H9 (cell line): ENCODE data around the gene ACYP2. TPM values are rescaled to one million over a fixed set of nuclear protein-coding genes. Genes with fewer than 3 reads are reported as not detected.

ENCODE experiments used
- DNase-seq: peaks from one replicate; pipeline ENCODE4 v3.0.0-alpha.2; 2017
- H2AFZ ChIP-seq: one replicate; pipeline ENCODE4 v1.6.1; 2013; ENCODE audit warnings: mild to moderate bottlenecking, low read length, control low read depth, moderate library complexity
- H2AK5ac ChIP-seq: 2 replicates; pipeline ENCODE4 v1.6.1; 2013; ENCODE audit warnings: low read length, control low read depth, mixed read lengths; ENCODE audit not compliant: insufficient read length
- H2BK120ac ChIP-seq: one replicate; pipeline ENCODE4 v1.6.1; 2013; ENCODE audit warnings: low read depth, mild to moderate bottlenecking, low read length, control low read depth, inconsistent platforms; ENCODE audit not compliant: poor library complexity, severe bottlenecking
- H2BK12ac ChIP-seq: 2 replicates; pipeline ENCODE4 v1.6.1; 2013; ENCODE audit warnings: low read length, control low read depth, mixed read lengths, low read depth; ENCODE audit not compliant: insufficient read length
- H2BK15ac ChIP-seq: 2 replicates; pipeline ENCODE4 v1.6.1; 2013; ENCODE audit warnings: low read depth, low read length, control low read depth
- H2BK20ac ChIP-seq: one replicate; pipeline ENCODE4 v1.6.1; 2013; ENCODE audit warnings: low read depth, mild to moderate bottlenecking, low read length, control low read depth, inconsistent platforms; ENCODE audit not compliant: poor library complexity, severe bottlenecking
- H2BK5ac ChIP-seq: 2 replicates; pipeline ENCODE4 v1.6.1; 2013; ENCODE audit warnings: low read length, control low read depth, mixed read lengths; ENCODE audit not compliant: insufficient read length
- H3K14ac ChIP-seq: 2 replicates; pipeline ENCODE4 v1.6.1; 2013; ENCODE audit warnings: low read length, control low read depth; ENCODE audit not compliant: insufficient read depth
- H3K18ac ChIP-seq: 2 replicates; pipeline ENCODE4 v1.6.1; 2013; ENCODE audit warnings: low read depth, mild to moderate bottlenecking, mixed read lengths, low read length, control low read depth; ENCODE audit not compliant: insufficient read length
- H3K23ac ChIP-seq: 2 replicates; pipeline ENCODE4 v1.6.1; 2013; ENCODE audit warnings: low read length, control low read depth, mixed read lengths, low read depth; ENCODE audit not compliant: insufficient read length
- H3K23me2 ChIP-seq: 2 replicates; pipeline ENCODE4 v1.6.1; 2013; ENCODE audit warnings: low read depth, mild to moderate bottlenecking, mixed read lengths, low read length, control low read depth; ENCODE audit not compliant: insufficient read length, poor library complexity, severe bottlenecking
- H3K27ac ChIP-seq: 2 replicates; pipeline ENCODE4 v1.5.1; 2013; ENCODE audit warnings: low read length, control low read depth, mixed read lengths, low read depth; ENCODE audit not compliant: insufficient read length
- H3K27me3 ChIP-seq: 2 replicates; pipeline ENCODE4 v1.6.1; 2013; ENCODE audit warnings: low read length, control low read depth, inconsistent platforms; ENCODE audit not compliant: insufficient read depth
- H3K4ac ChIP-seq: 2 replicates; pipeline ENCODE4 v1.6.1; 2013; ENCODE audit warnings: low read depth, mild to moderate bottlenecking, control low read depth, inconsistent platforms, low read length, moderate library complexity
- H3K4me1 ChIP-seq: 2 replicates; pipeline ENCODE4 v1.6.1; 2013; ENCODE audit warnings: low read length, control low read depth, inconsistent platforms; ENCODE audit not compliant: insufficient read depth
- H3K4me2 ChIP-seq: 2 replicates; pipeline ENCODE4 v1.6.1; 2013; ENCODE audit warnings: low read length, control low read depth, mixed read lengths; ENCODE audit not compliant: insufficient read length, insufficient read depth
- H3K56ac ChIP-seq: 2 replicates; pipeline ENCODE4 v1.6.1; 2013; ENCODE audit warnings: low read depth, mild to moderate bottlenecking, mixed read lengths, low read length, control low read depth; ENCODE audit not compliant: insufficient read length
- H3K79me1 ChIP-seq: 2 replicates; pipeline ENCODE4 v1.6.1; 2013; ENCODE audit warnings: low read depth, mild to moderate bottlenecking, moderate library complexity, low read length, control low read depth, inconsistent platforms; ENCODE audit not compliant: insufficient read depth, poor library complexity, severe bottlenecking
- H3K79me2 ChIP-seq: 2 replicates; pipeline ENCODE4 v1.6.1; 2013; ENCODE audit warnings: low read length, control low read depth, inconsistent platforms; ENCODE audit not compliant: insufficient read depth
- H3K9ac ChIP-seq: 2 replicates; pipeline ENCODE4 v1.6.1; 2013; ENCODE audit warnings: low read length, control low read depth, mixed read lengths; ENCODE audit not compliant: insufficient read length; ENCODE audit errors: extremely low read depth
- H3K9me3 ChIP-seq: one replicate; pipeline ENCODE4 v1.6.1; 2013; ENCODE audit warnings: low read depth, low read length, inconsistent platforms; ENCODE audit not compliant: control insufficient read depth
- H3T11ph ChIP-seq: one replicate; pipeline ENCODE4 v1.6.1; 2013; ENCODE audit warnings: mild to moderate bottlenecking, low read length, control low read depth, inconsistent platforms
- H4K20me1 ChIP-seq: one replicate; pipeline ENCODE4 v1.6.1; 2013; ENCODE audit not compliant: control insufficient read depth, insufficient read length, insufficient read depth
- H4K5ac ChIP-seq: 2 replicates; pipeline ENCODE4 v1.6.1; 2013; ENCODE audit warnings: low read depth, mild to moderate bottlenecking, mixed read lengths, low read length, control low read depth; ENCODE audit not compliant: insufficient read length
- H4K8ac ChIP-seq: replicated peaks from 2 replicates; pipeline ENCODE4 v1.6.1; 2013; ENCODE audit warnings: low read length, control low read depth, mixed read lengths, low read depth; ENCODE audit not compliant: insufficient read length
- H4K91ac ChIP-seq: 2 replicates; pipeline ENCODE4 v1.6.1; 2013; ENCODE audit warnings: low read depth, mild to moderate bottlenecking, moderate library complexity, mixed read lengths, low read length, control low read depth; ENCODE audit not compliant: insufficient read length
- H3K27ac Mint-ChIP-seq, 3 experiments: 2 replicates in 2 of 3; 3 replicates in 1 of 3; pipeline ENCODE4 v1.8.0; 2020 to 2021; ENCODE audit warnings: mixed read lengths in 3 of 3, mild to moderate bottlenecking in 1 of 3, moderate library complexity in 1 of 3
- H3K27me3 Mint-ChIP-seq: 2 replicates; pipeline ENCODE4 v1.8.0; 2021; ENCODE audit warnings: low read depth, mild to moderate bottlenecking, moderate library complexity, mixed read lengths
- H3K36me3 Mint-ChIP-seq, 3 experiments: 2 replicates in 2 of 3; 3 replicates in 1 of 3; pipeline ENCODE4 v1.8.0; 2020 to 2021; ENCODE audit warnings: low read depth in 3 of 3, mixed read lengths in 3 of 3; ENCODE audit not compliant: insufficient read depth in 1 of 3
- H3K4me1 Mint-ChIP-seq, 2 experiments: 2 replicates each; pipeline ENCODE4 v1.8.0; 2020; ENCODE audit warnings: mixed read lengths in 2 of 2
- H3K4me3 Mint-ChIP-seq, 2 experiments: 2 replicates in 1 of 2; 3 replicates in 1 of 2; pipeline ENCODE4 v1.8.0; 2020 to 2021; ENCODE audit warnings: mild to moderate bottlenecking in 2 of 2, mixed read lengths in 2 of 2, moderate library complexity in 1 of 2
- H3K9me3 Mint-ChIP-seq, 2 experiments: 2 replicates in 1 of 2; 3 replicates in 1 of 2; pipeline ENCODE4 v1.8.0; 2020; ENCODE audit warnings: mild to moderate bottlenecking in 2 of 2, mixed read lengths in 2 of 2, moderate library complexity in 1 of 2
- total RNA-seq: library from RNA; stranded (reverse); gene quantifications from 2 replicates; pipeline ENCODE4 v1.2.1, GENCODE V29; 2021
- TF ChIP-seq, protein P1 (sequence below): fragments of 200-600 bp; sonication (generic); conservative IDR thresholded peaks from 3 replicates; pipeline ENCODE4 v1.8.0; 2021; ENCODE audit warnings: antibody characterized with exemption, mild to moderate bottlenecking

The ACYP2 gene
- total RNA-seq, 1 experiment from 2014 or later = 3.2 TPM

DNA sequence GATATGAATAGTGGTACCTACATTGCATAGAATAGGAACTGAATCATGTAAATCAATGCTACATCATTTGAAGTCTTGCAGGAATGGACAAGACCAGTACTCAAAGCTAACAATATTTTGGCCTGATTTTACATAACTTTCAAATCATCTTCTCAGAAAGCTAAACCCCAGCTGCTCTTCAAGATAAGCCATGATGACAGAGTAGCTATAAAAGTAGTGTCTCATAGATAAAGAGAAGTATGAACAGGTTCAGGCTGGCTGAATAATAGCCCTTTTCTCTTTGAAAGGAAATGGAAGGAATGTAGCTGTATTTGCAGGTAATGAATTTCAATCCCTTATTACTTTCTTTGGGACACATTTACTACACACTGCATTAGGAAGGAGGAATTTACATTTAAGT, 112.4 kb downstream of the ACYP2 start:
- Histone ChIP-seq H3K23me2 (no peaks in the 10 kb centered on the region), H3T11ph (no peak overlapping the region), H4K91ac (no peak overlapping the region), H2AFZ (no peak overlapping the region), H3K27me3 (no peaks in the 10 kb centered on the region), H4K20me1 (no peaks in the 10 kb centered on the region), H3K4ac (no peak overlapping the region), H3K79me2 (no peaks in the 10 kb centered on the region), H3K4me1 (peaks cover 4% of the 10 kb centered on the region; the same call in 1 of the 2 replicates), H2BK15ac (no peak overlapping the region), H3K79me1 (no peaks in the 10 kb centered on the region), H2BK12ac (no peak overlapping the region), H2BK5ac (no peak overlapping the region), H3K9me3 (no peaks in the 10 kb centered on the region), H2BK120ac (no peak overlapping the region), H4K5ac (no peak overlapping the region), H2BK20ac (no peak overlapping the region), H3K56ac (no peak overlapping the region), H3K4me2 (no peak overlapping the region), H4K8ac (no peak overlapping the region), H3K18ac (no peak overlapping the region), H3K14ac (no peak overlapping the region), H3K9ac (no peak overlapping the region), H3K23ac (no peak overlapping the region), H2AK5ac (no peak overlapping the region), H3K27ac (no peak overlapping the region)
- Mint-ChIP-seq H3K4me3 (no peak overlapping the region), H3K36me3 (peaks cover 0 to 4% (median 0%) of the 10 kb centered on the region in 3 experiments; a peak in 4 of 7 replicates), H3K4me1 (peaks cover 7 to 10% of the 10 kb centered on the region in 2 experiments), H3K27me3 (no peaks in the 10 kb centered on the region), H3K9me3 (peaks cover 0 to 3% of the 10 kb centered on the region in 2 experiments; a peak in 2 of 5 replicates), H3K27ac (no peak overlapping the region)
- TF ChIP-seq, protein P1, sequence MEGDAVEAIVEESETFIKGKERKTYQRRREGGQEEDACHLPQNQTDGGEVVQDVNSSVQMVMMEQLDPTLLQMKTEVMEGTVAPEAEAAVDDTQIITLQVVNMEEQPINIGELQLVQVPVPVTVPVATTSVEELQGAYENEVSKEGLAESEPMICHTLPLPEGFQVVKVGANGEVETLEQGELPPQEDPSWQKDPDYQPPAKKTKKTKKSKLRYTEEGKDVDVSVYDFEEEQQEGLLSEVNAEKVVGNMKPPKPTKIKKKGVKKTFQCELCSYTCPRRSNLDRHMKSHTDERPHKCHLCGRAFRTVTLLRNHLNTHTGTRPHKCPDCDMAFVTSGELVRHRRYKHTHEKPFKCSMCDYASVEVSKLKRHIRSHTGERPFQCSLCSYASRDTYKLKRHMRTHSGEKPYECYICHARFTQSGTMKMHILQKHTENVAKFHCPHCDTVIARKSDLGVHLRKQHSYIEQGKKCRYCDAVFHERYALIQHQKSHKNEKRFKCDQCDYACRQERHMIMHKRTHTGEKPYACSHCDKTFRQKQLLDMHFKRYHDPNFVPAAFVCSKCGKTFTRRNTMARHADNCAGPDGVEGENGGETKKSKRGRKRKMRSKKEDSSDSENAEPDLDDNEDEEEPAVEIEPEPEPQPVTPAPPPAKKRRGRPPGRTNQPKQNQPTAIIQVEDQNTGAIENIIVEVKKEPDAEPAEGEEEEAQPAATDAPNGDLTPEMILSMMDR = no peak
- DNase-seq = no peak
